Epidermal melanocyte (primary cell): ENCODE measurements around the gene ACVRL1.
"Not testable (repeated sequence)": the region's sequence is repeated elsewhere in the genome, so short reads cannot be mapped to it uniquely, and the experiment has no call there.

ENCODE experiments used
- DNase-seq: peaks from one replicate; pipeline ENCODE4 v3.0.0; 2011; ENCODE audit warnings: low spot score; ENCODE audit not compliant: insufficient read length

Gene ACVRL1

DNA sequence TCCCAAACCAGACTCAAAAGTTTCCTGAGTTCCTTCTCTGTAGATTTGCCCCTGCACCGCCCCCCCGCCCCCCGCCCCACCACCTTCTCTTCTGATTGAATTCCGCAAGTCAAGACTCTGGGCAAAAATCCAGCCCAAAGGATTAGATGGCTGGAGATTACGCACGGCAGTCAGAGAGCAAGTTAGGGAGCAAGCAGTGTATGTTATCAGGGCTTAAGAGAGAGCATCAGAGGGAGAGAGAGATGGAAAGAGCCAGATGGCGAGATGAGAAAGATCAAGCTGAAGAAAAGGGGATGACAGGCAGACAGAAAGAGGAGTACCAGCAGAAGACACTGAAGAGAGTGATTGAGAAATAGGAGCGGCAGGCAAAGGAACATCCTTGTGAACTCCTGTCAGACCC, 33.3 kb upstream of the ACVRL1 start:
- DNase-seq = no peak

DNA sequence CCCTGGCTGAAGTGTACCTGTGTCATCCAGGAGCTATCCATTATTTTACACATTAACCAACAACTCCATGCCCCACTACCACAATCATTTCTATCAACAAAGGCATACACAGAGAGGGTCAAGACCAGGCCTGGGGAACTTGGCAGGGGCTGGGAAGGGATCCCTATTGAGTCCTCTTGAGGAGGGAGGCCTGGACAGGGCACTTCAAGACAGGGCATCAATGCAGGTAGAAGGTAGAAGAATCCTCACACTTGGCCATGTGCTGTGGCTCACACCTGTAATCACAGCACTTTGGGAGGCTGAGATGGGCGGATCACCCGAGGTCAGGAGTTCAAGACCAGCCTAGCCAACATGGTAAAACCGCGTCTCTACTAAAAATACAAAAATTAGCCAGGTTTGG, 32.8 kb upstream of the ACVRL1 start:
- no peak for DNase-seq

DNA sequence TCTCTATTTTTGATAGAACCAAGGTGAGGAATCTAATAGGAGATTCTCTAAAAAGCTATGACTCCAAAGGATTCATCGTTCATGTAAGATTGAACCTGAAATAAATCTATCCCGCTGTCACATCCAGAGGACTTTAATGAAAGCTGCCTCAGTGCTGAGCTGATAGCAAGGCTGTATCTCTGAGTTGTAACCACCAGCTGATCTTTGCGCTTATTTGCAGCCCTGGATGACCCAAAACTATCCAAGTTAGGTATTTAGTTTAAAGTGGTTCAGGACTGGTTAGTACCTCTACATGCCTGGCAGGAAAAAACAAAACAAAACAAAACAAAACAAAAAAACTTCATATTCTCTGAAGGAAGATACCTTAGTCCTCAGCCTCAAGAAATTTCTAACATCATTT, 28.2 kb upstream of the ACVRL1 start:
- no peak for DNase-seq

DNA sequence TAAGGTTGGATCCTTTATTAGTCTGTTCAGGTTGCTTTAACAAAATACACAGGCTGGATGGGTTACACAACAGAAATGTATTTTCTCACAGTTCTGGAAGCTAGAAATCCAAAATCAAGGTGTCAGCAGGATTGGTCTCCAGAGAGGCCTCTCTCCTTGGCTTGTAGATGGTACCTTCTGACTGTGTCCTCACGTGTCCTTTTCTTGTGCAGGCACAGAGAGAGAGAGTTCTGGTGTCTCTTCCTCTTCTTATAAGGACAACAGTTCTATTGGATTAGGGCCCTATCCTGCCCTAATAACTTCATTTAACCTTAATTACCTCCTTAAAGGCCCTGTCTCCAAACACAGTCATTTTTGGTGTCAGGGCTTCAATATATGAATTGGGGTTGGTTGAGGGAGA, 24.0 kb upstream of the ACVRL1 start:
- DNase-seq = no peak

DNA sequence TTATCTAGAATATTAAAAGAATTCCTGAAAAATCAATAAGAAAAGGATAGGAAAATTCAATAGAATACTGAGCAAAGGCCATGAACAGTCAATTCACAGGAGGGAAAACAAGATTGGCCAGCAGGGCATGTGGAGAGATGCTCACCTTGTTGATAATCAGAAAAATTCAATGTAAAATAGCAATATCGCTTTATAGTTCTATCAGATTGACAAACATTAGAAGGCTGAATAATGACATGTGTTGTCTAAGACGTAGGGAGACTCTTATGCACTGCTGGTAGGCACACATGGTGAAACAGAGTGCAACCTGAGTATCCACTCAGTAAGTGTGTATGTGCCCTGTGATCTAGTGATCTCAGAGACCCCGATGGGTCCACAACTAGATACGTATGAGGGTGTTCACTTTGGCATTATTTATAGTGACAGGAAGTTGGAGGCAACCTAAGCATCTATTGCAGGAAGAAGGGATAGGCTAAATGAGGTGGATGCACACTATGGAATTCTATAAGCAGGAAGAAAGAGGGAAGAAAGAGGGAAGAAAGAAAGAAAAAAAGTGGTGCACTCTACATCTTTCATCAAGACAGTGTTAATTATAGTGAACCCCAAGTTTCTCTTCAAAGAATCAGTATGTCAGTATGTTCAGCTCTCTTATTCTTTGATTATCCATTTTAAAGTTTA, 23.2 kb upstream of the ACVRL1 start:
- no peak for DNase-seq

DNA sequence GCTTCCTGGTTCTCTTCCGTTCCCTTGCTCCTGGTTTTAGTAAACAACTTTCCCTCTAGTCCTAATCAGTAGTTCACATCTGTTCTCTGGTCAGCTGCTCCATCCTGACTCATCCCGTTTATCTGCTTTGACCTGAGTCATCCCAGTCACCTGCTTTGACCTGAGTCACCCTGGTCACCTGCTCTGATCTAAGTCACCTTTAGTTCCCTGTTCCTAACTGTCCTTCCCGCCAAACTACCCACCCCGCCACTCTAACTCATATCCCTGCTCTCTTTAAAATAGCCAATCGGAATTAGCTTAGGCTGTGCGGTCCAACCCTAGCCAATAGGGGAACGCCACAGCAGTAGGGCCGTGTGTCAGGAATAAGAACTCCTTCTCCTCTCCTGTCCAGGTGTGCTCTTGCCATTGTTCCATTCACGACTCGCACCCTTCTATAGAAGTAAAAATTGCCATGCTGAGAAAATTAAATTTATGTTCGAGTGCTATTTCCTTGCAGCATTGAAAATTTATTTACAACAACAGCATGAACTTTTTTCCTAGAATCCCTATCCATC, 22.6 kb upstream of the ACVRL1 start:
- no peak for DNase-seq

DNA sequence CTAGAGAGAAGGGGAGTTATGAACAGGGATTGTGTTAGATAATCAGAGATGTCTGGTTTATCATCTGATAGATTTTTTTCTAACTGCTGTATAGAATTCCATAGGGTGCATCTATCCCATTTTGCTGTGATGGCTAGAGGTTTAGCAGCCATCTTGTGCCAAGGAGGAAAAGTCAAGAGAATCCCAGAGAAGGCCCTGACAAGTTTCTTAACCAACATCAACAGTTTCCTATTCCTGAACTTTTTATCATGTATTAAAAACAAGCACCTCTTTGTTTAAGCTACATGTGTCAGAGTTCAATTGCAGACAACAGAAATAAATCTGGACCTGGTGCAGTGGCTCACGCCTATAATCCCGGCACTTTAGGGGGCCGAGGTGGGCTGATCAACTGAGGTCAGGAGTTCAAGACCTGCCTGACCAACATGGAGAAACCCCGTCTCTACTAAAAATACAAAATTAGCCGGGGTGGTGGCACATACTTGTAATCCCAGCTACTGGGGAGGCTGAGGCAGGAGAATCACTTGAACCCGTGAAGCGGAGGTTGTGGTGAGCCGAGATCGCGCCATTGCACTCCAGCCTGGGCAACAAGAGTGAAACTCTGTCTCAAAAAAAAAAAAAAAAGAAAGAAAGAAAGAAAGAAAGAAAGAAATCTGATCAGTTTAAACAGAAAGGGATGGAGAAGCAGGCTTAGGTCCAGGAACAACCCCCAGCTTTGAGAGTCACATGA, 21.8 kb upstream of the ACVRL1 start:
- DNase-seq = not testable (repeated sequence)

DNA sequence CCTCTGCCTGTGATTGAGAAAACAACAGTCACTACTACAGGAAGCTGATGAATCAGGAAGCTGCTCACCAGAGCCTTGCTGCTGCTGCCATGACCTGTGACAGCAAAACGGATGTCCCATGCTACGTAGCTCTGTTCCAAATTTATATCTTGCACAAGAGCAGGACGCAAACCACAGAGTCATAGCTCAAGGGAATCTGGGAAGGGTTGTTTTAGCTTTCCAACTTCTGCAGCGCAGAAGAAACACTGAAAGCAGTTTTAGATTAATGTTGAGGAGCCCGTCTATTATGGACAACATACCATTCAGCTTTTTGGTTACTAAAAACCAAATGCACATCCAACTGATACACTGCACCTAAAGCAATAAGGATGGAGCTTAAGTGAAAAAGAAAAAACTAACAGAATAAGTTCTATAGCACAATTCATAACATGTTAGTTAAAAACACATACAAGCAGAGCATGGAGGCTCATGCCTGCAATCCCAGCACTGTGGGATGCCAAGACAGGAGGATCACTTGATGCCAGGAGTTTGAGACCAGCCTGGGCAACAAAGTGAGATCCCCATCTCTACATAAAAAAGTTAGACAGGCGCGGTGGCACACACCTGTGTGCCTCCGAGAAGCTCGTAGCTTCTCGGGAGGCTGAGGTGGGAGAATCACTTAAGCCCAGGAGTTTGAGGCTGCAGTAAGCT, 21.1 kb upstream of the ACVRL1 start:
- peak; percentile 85 for DNase-seq

DNA sequence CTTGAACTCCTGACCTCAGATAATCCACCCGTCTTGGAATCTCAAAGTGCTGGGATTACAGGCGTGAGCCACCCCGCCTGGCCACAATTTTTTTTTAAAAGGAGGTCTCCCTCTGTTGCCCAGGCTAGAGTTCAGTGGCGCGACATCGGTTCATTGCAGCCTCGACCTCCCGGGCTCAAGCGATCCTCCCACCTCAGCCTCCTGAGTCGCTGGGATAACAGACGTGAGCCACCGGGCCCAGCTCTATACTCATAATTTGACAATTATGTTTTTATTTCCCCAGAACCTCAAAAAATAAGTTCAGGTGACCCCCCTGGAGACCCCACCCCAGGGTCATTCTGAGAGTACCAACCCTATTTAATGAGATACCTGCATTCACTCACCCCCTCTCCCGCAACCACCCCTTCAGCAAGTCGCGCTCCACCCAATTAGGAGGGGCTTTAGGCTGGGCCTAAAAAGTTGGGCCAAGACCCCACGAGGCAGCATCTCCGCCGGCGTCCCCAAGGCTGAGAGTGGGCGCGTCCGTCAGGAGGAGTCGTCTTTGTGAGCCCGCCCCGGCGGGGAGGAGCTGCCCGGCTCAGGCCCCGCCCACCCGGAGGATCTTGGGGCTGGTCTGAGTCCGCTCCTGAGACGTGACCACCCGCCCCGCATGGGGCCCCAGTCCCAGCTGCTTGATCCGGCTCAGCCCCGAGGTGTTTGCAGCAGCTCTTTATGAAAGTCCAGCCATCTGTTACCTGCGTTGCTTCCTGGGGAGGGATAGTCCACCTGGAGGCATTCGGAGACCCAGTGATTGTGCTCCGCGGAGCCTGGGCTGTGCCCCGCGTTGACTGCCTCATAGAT, 19.6 kb upstream of the ACVRL1 start, which contains the start of gene ANKRD33:
Gene ANKRD33, plus strand, starts transcription at position 628 of the 840 bp plus-strand sequence. Its CDS starts 84 bp downstream, at position 712.
- DNase-seq = no peak

DNA sequence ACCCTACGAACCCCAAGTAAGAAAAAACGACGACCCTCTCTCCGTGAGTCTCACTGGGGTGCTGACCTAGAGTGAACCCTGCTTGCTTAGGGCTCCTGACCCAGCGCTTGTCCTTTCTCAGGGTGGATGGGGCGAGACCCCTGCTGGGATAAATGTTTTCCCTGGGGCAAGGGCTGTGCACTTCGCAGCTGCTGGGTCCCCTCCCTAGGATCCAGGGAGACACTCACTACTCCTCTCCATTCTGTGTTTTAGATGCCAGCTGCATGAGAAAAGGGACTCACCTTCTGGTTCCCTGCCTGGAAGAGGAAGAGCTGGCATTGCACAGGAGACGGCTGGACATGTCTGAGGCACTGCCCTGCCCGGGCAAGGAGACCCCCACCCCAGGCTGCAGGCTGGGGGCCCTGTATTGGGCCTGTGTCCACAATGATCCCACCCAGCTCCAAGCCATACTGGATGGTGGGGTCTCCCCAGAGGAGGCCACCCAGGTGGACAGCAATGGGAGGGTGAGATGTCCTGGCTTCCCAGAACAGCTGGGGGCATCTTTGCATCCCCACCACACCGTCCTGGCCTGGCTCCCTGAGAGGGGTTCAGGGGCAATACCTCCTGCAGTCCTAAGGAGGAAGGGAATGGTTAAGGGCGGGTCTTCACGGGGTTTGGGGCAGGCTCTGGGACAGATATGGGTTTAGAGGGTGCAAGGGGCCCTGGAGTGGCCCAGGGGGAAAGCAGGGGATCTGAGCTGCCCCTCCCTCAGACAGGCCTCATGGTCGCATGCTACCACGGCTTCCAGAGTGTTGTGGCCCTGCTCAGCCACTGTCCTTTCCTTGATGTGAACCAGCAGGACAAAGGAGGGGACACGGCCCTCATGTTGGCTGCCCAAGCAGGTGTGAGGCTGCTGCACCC, 18.7 kb upstream of the ACVRL1 start:
- no peak for DNase-seq

DNA sequence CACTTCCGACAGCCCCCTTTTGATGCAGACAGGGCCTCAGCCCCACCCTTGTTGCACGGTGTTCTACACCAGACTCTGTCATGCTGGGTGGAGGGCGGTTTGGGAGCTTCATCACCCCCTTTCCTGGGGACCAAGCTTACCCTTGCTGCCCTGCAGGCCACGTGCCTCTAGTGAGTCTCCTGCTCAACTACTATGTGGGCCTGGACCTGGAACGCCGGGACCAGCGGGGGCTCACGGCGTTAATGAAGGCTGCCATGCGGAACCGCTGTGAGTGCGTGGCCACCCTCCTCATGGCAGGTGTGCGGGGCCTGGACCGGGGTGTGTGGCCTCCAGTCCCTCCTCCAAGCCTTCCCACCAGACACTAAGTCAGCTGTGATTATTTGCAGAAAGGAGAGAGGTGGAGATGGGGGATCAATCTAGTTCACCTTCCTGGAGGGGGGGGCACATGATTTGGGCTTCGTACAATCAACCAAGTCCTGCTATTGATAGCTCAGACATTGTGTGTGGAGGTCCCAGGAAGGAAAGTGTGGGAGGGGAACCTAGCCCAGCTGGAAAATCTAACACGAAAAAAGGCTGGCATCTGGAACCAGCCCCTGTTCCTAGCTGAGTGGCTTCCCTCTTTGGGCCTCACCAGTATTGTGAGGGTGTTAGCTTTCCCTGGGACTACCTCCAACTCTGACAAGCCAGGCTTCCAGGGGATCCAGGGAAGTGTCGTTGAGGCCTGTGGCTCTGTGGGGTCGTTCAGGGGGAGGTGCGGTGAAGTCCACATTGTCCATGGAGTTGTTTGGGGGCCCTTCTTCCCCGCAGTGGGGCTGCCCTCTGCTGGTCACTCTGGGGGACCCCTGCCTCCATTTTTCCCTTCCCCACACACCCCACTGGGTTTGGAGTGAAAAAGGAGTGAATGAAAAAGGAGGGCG, 17.8 kb upstream of the ACVRL1 start:
- DNase-seq = no peak

DNA sequence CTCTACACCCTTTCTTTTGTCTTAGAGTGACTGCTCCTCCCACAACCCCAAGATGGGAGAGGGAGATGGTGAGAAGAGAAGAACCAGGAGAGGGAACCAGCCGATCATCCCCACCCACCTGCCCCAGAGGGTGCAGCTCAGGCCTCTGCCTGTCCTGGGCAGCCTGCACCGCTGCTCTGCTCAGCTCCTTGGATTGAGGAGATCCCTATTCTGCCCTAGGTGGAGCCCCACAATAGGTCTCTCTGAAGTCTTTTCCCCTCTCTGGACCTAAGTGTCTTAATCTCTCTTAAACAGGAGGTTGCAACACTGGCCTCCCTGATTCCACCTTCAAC, 17.2 kb upstream of the ACVRL1 start:
- no peak for DNase-seq

DNA sequence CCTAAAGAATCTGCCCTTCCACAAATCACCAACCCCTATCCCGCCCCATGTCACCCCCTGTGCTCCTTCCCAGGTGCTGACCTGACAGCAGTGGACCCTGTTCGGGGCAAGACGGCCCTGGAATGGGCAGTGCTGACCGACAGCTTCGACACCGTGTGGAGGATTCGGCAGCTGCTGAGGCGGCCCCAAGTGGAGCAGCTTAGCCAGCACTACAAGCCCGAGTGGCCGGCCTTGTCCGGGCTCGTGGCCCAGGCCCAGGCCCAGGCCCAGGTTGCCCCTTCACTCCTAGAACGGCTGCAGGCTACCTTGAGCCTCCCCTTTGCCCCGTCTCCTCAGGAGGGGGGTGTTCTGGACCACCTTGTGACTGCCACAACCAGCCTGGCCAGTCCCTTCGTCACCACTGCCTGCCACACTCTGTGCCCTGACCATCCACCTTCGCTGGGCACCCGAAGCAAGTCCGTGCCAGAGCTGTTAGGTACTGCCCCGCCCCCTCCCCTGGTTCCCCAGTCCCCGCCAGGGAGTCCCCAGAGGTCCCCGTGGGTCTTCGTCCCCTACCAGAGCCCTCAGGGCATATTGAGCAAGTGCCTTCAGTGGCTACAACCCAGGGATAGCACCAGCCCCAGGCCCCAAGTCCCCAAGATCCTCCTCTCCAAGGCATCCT, 16.7 kb upstream of the ACVRL1 start:
- no peak for DNase-seq

DNA sequence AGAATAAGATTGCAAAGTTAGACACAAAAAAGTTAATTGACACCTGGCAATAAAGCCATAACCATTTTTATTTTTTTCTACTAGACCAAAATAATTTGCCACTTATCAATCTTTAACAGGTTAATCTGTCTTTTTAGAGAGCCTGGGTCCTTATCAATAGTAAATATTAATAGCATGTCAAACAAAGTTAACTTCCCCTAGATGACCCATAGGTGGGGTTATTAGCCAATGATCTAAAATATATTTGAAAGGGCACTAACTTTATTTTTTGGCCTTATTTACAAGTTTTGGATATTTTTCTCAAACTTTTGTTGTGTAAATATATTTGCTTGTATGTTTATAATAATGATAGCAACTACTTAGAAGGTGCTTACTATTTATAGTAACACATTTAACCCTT, 15.5 kb upstream of the ACVRL1 start:
- DNase-seq = peak; percentile 55

DNA sequence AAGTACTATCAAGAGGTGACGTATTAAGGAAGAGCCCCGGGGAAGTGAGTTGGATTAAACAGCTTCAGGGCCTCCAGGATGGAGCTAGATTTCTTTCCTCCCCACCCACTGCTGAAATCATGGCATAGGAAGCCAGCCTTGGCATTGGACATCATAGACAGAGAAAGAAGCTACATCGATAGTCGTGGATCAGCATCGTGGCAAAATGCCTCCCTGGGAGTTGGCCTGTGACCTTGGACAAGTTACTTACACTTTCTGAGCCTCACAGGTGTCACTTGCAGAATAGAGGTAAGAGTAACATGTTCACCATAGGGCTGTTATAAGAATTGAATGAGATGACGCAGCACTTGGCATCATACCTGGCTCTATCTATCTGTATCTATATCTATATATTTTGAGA, 13.5 kb upstream of the ACVRL1 start:
- DNase-seq = no peak

DNA sequence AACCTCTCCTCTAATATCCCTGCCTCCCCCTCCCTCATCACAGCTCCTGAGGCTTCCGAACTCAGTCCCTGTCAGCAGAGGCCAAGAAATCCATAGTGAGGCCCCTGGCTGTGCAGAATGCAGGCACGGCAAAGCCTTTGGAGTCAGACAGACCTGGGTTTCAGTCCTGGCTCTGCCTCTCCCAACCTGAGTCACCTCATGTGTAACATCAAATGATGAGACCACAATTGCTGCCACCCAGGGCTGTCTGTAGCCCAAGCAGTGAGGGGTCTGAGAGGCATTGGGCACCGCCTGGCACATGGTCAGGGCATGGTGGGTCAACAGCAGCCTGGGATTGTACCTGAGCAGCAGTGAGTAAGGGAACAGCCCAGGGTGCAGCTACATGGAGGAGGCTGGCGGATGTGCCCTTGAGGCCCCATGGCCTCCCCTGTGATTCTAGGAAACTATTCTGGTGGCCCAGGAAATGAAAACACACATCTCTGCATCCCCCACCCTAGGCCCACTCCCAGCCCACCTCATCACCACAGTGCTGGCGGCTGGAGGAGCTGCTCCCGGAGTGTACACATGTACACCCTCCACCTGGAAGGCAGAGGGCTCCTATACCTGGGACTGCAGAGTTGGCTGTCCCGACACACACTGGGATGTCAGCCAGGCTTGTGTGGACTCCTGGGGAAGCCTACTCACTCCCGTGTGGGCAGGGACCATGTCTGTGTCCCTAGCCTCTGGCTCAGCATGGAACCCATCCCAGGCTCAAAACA, 11.7 kb upstream of the ACVRL1 start:
- no peak for DNase-seq

DNA sequence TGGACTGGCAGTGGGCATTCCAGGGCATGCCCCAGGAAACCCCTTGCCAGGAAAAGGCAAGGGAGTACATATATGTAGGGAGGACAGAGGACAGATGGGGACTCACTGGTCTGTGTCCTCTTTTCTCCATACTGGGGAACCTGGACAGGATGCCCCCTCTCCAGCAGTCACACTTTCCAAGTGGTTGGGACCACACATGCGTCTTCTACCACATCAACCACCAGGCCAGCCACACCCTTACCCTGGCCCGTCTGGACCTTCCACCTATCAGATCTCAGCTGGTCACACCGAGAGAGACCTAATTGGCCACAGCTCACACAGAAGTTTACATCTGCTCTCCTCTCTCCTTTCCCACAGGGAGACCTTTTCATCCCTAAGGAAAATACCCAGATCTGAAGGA, 11.1 kb upstream of the ACVRL1 start:
- DNase-seq = no peak

DNA sequence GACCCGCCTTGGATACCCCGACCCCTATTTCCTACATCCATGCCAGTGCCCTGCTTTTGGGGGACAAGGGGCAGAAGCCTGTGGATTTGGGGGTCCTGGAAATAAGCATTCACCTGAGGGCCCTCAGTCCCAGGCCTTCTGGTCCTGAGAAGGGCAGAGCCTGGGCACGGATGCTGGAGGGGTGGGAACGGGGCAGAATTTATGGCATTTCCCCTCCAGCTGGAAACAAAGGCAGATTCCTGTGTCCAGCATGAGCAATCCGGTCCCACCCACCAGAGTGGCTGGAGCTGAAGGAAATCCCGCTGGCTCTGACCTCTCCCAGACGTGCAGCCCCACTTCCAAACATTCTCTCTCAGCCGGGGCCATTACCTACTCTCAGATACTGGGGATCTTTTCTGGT, 10.1 kb upstream of the ACVRL1 start:
- no peak for DNase-seq
